WTC11 (cell line): ENCODE data around the gene GCSAM.

Experiments used
- CBFB ChIP-seq: sonication (generic); formaldehyde crosslinking; IDR thresholded peaks from 2 replicates; pipeline ENCODE4 v1.8.1; 2022; ENCODE audit warnings: mild to moderate bottlenecking, low read depth, missing genetic modification reagents
- ETV6 ChIP-seq: sonication (generic); formaldehyde crosslinking; IDR thresholded peaks from 2 replicates; pipeline ENCODE4 v1.8.1; 2022; ENCODE audit warnings: mild to moderate bottlenecking, missing genetic modification reagents
- JUN ChIP-seq: sonication (generic); formaldehyde crosslinking; IDR thresholded peaks from 2 replicates; pipeline ENCODE4 v1.8.0; 2023; ENCODE audit warnings: mild to moderate bottlenecking, missing genetic modification reagents
- NFATC4 ChIP-seq: fragments of 250-450 bp; sonication (Bioruptor Pico); IDR thresholded peaks from 2 replicates; pipeline ENCODE4 v1.9.0; 2021; ENCODE audit warnings: mild to moderate bottlenecking
- NR3C1 ChIP-seq: sonication (generic); formaldehyde crosslinking; conservative IDR thresholded peaks from 2 replicates; pipeline ENCODE4 v1.8.1; 2023; ENCODE audit warnings: low read depth, mild to moderate bottlenecking, missing genetic modification reagents
- TF ChIP-seq, protein P1 (sequence below): fragments of 200-600 bp; IDR thresholded peaks from 2 replicates; pipeline ENCODE4 v1.8.0; 2022; ENCODE audit warnings: antibody characterized with exemption
- TF ChIP-seq, protein P2 (sequence below): sonication (generic); formaldehyde crosslinking; conservative IDR thresholded peaks from 2 replicates; pipeline ENCODE4 v1.8.1; 2023; ENCODE audit warnings: mild to moderate bottlenecking, low read depth, missing genetic modification reagents, moderate library complexity
- TF ChIP-seq, protein P3 (sequence below): sonication (generic); formaldehyde crosslinking; IDR thresholded peaks from 2 replicates; pipeline ENCODE4 v1.8.1; 2022; ENCODE audit warnings: low read depth, missing genetic modification reagents, borderline replicate concordance
- TF ChIP-seq, protein P4 (sequence below): sonication (generic); formaldehyde crosslinking; conservative IDR thresholded peaks from 2 replicates; pipeline ENCODE4 v1.8.1; 2022; ENCODE audit warnings: mild to moderate bottlenecking, missing genetic modification reagents

DNA sequence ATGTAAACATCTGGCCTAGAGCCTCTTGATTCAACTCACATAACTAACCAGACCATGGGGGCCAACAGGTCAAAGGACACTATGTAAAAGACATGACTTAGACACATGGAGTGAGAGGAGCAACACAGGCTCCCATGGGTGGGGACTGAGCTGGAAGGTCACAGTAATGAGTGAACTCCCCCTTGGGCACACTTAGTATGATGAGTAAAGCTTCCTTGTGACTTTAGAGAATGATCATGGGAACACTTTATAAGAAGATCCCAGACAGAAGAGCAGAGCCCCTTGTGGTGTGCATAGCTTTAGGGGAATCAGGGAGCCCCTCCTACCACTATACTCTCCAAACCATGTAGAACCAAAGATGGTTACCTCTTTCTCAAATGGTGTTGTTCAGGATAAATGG lies 10.2 kb downstream of the GCSAM start:
- TF ChIP-seq, protein P1, sequence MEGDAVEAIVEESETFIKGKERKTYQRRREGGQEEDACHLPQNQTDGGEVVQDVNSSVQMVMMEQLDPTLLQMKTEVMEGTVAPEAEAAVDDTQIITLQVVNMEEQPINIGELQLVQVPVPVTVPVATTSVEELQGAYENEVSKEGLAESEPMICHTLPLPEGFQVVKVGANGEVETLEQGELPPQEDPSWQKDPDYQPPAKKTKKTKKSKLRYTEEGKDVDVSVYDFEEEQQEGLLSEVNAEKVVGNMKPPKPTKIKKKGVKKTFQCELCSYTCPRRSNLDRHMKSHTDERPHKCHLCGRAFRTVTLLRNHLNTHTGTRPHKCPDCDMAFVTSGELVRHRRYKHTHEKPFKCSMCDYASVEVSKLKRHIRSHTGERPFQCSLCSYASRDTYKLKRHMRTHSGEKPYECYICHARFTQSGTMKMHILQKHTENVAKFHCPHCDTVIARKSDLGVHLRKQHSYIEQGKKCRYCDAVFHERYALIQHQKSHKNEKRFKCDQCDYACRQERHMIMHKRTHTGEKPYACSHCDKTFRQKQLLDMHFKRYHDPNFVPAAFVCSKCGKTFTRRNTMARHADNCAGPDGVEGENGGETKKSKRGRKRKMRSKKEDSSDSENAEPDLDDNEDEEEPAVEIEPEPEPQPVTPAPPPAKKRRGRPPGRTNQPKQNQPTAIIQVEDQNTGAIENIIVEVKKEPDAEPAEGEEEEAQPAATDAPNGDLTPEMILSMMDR: no peak
- TF ChIP-seq ETV6 (CRISPR knock-in tag) (no peak), JUN (CRISPR knock-in tag) (no peak), CBFB (CRISPR knock-in tag) (no peak), NR3C1 (CRISPR knock-in tag) (no peak), NFATC4 (no peak)
- TF ChIP-seq, protein P2, sequence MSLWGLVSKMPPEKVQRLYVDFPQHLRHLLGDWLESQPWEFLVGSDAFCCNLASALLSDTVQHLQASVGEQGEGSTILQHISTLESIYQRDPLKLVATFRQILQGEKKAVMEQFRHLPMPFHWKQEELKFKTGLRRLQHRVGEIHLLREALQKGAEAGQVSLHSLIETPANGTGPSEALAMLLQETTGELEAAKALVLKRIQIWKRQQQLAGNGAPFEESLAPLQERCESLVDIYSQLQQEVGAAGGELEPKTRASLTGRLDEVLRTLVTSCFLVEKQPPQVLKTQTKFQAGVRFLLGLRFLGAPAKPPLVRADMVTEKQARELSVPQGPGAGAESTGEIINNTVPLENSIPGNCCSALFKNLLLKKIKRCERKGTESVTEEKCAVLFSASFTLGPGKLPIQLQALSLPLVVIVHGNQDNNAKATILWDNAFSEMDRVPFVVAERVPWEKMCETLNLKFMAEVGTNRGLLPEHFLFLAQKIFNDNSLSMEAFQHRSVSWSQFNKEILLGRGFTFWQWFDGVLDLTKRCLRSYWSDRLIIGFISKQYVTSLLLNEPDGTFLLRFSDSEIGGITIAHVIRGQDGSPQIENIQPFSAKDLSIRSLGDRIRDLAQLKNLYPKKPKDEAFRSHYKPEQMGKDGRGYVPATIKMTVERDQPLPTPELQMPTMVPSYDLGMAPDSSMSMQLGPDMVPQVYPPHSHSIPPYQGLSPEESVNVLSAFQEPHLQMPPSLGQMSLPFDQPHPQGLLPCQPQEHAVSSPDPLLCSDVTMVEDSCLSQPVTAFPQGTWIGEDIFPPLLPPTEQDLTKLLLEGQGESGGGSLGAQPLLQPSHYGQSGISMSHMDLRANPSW (CRISPR knock-in tag): no peak
- TF ChIP-seq, protein P3, sequence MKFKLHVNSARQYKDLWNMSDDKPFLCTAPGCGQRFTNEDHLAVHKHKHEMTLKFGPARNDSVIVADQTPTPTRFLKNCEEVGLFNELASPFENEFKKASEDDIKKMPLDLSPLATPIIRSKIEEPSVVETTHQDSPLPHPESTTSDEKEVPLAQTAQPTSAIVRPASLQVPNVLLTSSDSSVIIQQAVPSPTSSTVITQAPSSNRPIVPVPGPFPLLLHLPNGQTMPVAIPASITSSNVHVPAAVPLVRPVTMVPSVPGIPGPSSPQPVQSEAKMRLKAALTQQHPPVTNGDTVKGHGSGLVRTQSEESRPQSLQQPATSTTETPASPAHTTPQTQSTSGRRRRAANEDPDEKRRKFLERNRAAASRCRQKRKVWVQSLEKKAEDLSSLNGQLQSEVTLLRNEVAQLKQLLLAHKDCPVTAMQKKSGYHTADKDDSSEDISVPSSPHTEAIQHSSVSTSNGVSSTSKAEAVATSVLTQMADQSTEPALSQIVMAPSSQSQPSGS (CRISPR knock-in tag): no peak
- TF ChIP-seq, protein P4, sequence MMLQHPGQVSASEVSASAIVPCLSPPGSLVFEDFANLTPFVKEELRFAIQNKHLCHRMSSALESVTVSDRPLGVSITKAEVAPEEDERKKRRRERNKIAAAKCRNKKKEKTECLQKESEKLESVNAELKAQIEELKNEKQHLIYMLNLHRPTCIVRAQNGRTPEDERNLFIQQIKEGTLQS (CRISPR knock-in tag): no peak
